Adrenal gland (tissue), 12 donors: Measurements from ENCODE around the gene DOCK8. TPM values are rescaled to one million over a fixed set of nuclear protein-coding genes. Genes with fewer than 3 reads are reported as not detected.
A peak's percentile ranks its signal among the peaks of the same experiment; 100 is the strongest.

Source experiments
- DNase-seq, 7 donors: peaks; one replicate each; pipeline ENCODE4 v3.0.0-alpha.2; 2019 to 2020
- H3K27ac ChIP-seq, 5 donors: fragments of 200-600 bp; sonication (generic) in 4 of 5; 1 replicate in 3 of 5; 2 replicates in 2 of 5; pipeline versions ENCODE4 v1.5.1 to v1.8.0; 2016 to 2020; ENCODE audit warnings: mild to moderate bottlenecking in 1 of 5
- H3K27me3 ChIP-seq: fragments of 200-600 bp; 2 replicates; pipeline ENCODE4 v1.8.0; 2021
- H3K36me3 ChIP-seq, 2 donors: fragments of 200-600 bp; replicated peaks in 1 of 2; 1 replicate in 1 of 2; 2 replicates in 1 of 2; pipeline versions ENCODE4 v1.5.1 to v1.8.0; 2018 to 2022
- H3K4me1 ChIP-seq, 2 donors: fragments of 200-600 bp; replicated peaks in 1 of 2; 1 replicate in 1 of 2; 2 replicates in 1 of 2; pipeline versions ENCODE4 v1.5.1 to v1.8.0; 2018 to 2021
- H3K4me3 ChIP-seq, 4 donors: fragments of 200-600 bp; sonication (generic) in 3 of 4; one replicate each; pipeline ENCODE4 v1.5.1; 2016 to 2018
- H3K9me3 ChIP-seq, 3 donors: fragments of 200-600 bp; sonication (generic) in 1 of 3; replicated peaks in 1 of 3; 1 replicate in 2 of 3; 2 replicates in 1 of 3; pipeline versions ENCODE4 v1.5.1 to v1.8.0; 2016 to 2021
- POLR2A ChIP-seq, 2 donors: fragments of 450-650 bp; IDR thresholded peaks; one replicate each; pipeline ENCODE4 v1.6.1; 2017; ENCODE audit warnings: antibody characterized with exemption in 2 of 2, mild to moderate bottlenecking in 2 of 2, moderate library complexity in 1 of 2
- WGBS, 4 donors: extraction: QIAGEN DNeasy Blood & Tissue Kit in 2 of 4; methylation state at CpG; one replicate each; pipeline versions ENCODE4 v1.1.5 to v1.1.7; 2013 to 2017; 5-methylcytosine and 5-hydroxymethylcytosine counted together
- intact Hi-C, 2 donors: fragments of 100-400 bp; cut with DNase I; formaldehyde crosslinking; loops; one replicate each; pipeline versions ENCODE4 v1.14.1 to v1.15.0; 2022 to 2023
- polyA plus RNA-seq, 3 donors: library from polyadenylated mRNA; stranded (reverse); fragments of 200-250 nt in 2 of 3; fragments of 350-450 nt in 1 of 3; fragmentation: Illumina TruSeq in 1 of 3; extraction: RNeasy Lipid Tissue Mini Kit (QIAGEN cat#74804) in 1 of 3; gene quantifications; one replicate each; pipeline ENCODE4 v1.2.3, GENCODE V29; 2013 to 2014
- total RNA-seq, 9 donors: library from RNA; depleted of rRNA in 4 of 9; stranded (reverse); fragments of >200 nt in 4 of 9; fragments of 120-200 nt in 1 of 9; fragmentation: NEBNext Ultra II Directional in 1 of 9; extraction: Animal tissue kit (Norgen Biotek cat#: 25700) in 1 of 9; gene quantifications; one replicate each; pipeline versions ENCODE4 v1.1.0 to v1.2.4, GENCODE V29; 2013 to 2023
- TF ChIP-seq, protein P1 (sequence below), 6 experiments: fragments of 450-650 bp in 4 of 6; fragments of 200-600 bp in 2 of 6; sonication (generic) in 1 of 6; IDR thresholded peaks; 1 replicate in 5 of 6; 2 replicates in 1 of 6; pipeline versions ENCODE4 v1.5.1 to v1.8.0; 2016 to 2021; ENCODE audit warnings: antibody characterized with exemption in 6 of 6, mild to moderate bottlenecking in 2 of 6, moderate library complexity in 1 of 6
- donor health status: healthy with polysubstance abuse.
- donor health status: Bipolar disorder and iron deficiency.
- donor health status: DM: yes; HTN: yes; CAD: no.
- donor health status: DM: no; HTN: no; CAD: no.
- donor health status: DM: no; HTN: no; CAD: no.
- donor health status: DM: yes; HTN: yes; CAD: no.

DOCK8 gene
- total and polyA plus RNA-seq, 12 donors, result 8.3 to 134 (median 40.5) TPM

DNA sequence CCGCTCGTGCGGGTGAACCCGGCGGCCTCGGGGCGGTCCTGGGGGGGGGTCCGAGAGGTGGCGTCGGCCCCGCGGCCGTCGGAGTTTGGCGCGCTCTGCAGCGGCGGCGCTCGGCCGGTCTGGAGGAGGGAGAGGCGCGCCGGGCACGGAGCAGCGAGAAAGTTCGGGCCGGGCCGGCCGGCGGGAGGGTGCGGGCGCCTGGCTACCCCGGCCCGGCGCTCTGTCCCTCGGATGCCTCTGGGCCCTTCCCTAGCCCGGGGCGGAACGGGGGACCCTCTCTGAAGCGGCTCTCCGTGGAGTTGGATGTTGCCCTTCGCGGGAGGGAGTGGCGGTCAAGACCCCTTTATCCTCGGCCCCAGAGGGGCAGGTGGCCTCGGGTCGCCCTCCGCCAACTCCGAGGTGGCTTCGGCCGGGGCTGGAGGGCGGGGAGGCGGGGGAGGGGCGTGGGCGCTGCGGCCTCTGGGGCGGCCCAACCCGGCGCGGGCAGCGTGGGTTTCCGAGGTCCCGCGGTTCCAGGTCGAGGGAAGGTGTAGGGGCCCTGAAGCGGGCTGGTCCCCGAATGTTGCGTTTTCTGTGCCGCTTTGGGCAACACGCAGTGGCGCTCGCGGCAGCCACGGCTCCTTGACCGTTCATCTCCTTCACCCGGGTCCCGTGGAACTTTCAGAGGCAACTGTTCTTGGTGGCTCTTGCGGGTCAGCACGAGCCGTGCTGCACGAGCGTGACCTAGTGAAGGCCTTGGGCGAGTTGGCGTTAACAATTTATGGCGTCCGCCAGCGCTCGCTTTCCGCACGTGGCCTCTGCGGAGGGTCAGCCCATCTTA is 290.5 kb downstream of the DOCK8 start:
- Histone ChIP-seq H3K4me3 (peak overlapping the region in 2 of 4 donors; percentile 46 to 90), H3K36me3 (no peaks in the 10 kb centered on the region), H3K9me3 (no peaks in the 10 kb centered on the region), H3K27ac (peak overlapping the region in 3 of 5 donors; percentile 70 to 92 (median 76)), H3K4me1 (peaks cover 9 to 15% of the 10 kb centered on the region in 2 donors), H3K27me3 (no peaks in the 10 kb centered on the region)
- TF ChIP-seq, protein P1, sequence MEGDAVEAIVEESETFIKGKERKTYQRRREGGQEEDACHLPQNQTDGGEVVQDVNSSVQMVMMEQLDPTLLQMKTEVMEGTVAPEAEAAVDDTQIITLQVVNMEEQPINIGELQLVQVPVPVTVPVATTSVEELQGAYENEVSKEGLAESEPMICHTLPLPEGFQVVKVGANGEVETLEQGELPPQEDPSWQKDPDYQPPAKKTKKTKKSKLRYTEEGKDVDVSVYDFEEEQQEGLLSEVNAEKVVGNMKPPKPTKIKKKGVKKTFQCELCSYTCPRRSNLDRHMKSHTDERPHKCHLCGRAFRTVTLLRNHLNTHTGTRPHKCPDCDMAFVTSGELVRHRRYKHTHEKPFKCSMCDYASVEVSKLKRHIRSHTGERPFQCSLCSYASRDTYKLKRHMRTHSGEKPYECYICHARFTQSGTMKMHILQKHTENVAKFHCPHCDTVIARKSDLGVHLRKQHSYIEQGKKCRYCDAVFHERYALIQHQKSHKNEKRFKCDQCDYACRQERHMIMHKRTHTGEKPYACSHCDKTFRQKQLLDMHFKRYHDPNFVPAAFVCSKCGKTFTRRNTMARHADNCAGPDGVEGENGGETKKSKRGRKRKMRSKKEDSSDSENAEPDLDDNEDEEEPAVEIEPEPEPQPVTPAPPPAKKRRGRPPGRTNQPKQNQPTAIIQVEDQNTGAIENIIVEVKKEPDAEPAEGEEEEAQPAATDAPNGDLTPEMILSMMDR (IDR thresholded peaks at IDR 0.05), result no peak
- peak in 1 of 2 donors; percentile 22 for TF ChIP-seq POLR2A (IDR thresholded peaks at IDR 0.05)
- intact Hi-C loops, result no loop called here
- 1 to 7% (median 1%) methylated on average over 3 to 92 of the region's 92 CpGs for WGBS, 4 donors
- peak; percentile 17 to 60 (median 42) for DNase-seq

DNA sequence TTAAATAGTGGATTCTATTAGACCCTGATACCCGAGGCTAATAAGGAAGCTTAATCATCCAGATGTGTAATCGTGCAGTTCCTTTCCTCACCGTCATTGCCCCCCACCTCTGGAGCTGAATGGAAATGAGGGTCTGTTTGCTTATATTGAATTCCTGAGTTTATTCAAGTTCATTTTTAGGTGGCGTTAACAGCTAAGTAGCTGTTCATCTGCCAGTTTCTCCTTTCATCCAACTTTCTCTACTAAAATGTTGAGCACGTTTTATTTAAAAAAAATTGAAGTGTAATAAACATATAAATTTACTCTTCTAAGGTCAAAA is 291.0 kb downstream of the DOCK8 start:
- peak overlapping the region in 2 of 4 donors; percentile 46 to 90 for H3K4me3 ChIP-seq
- H3K9me3 ChIP-seq, result no peaks in the 10 kb centered on the region
- H3K4me1 ChIP-seq, result peaks cover 9 to 15% of the 10 kb centered on the region in 2 donors
- no peaks in the 10 kb centered on the region for H3K36me3 ChIP-seq
- no peaks in the 10 kb centered on the region for H3K27me3 ChIP-seq
- no peak for DNase-seq
- intact Hi-C loops, result no loop called here
- no peak overlapping the region for H3K27ac ChIP-seq
- WGBS, 4 donors, result 28 to 32% (median 30%) methylated on average over 5 of the region's 5 CpGs
- TF ChIP-seq, protein P1 (IDR thresholded peaks at IDR 0.05), result peak in 1 of 6 experiments; percentile 13
- TF ChIP-seq POLR2A (IDR thresholded peaks at IDR 0.05), result no peak

DNA sequence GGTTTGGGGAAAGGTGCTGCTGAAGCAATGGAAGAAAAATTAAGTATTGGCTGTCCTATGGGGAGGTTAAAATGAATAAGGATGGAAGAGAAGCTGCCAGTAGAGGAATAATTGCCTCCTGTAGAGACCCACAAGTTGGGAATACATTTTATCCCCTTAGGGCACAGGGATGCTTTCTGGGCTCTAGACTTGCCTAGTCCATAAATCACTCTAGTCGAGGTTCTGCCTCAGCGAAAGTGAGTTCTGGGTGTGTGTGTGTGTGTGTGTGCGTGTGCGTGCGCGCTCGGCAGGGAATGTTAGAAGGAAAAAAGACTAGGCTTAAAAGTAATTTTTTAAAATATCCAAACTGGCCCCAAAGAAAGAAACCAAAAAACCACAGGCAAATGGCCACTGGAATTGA is 291.6 kb downstream of the DOCK8 start:
- DNase-seq, result no peak
- Histone ChIP-seq H3K9me3 (no peaks in the 10 kb centered on the region), H3K27me3 (no peaks in the 10 kb centered on the region), H3K4me3 (no peak overlapping the region), H3K4me1 (peaks cover 9 to 15% of the 10 kb centered on the region in 2 donors), H3K36me3 (no peaks in the 10 kb centered on the region), H3K27ac (no peak overlapping the region)
- WGBS, 4 donors, result 87 to 89% (median 88%) methylated on average over 7 of the region's 7 CpGs
- intact Hi-C loops, result no loop called here
- TF ChIP-seq, protein P1 (IDR thresholded peaks at IDR 0.05), result no peak
- no peak for TF ChIP-seq POLR2A (IDR thresholded peaks at IDR 0.05)

DNA sequence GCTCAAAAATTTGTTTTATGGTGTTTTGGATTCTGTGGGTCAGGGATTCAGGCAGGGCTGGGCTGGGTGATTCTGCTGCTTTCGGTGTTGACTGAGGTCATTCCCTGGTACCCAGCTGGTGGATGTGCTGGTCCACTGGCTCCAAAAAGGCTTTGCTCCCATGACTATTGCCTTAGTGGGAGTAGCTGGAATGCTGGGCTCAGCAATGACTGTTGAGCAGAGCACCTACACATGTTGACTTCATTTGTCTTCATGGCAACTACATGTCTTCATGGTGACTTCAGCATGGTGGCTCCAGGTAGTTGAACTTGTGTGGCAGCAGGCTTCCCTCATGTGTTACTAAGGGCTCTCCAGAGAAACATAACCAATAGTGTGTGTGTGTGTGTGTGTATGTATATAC is 297.2 kb downstream of the DOCK8 start:
- Histone ChIP-seq H3K9me3 (no peaks in the 10 kb centered on the region), H3K36me3 (no peaks in the 10 kb centered on the region), H3K27ac (no peak overlapping the region), H3K4me1 (no peaks in the 10 kb centered on the region), H3K4me3 (no peak overlapping the region), H3K27me3 (no peaks in the 10 kb centered on the region)
- no peak for DNase-seq
- intact Hi-C loops, result no loop called here
- 45 to 100% (median 75%) methylated on average over 1 of the region's 1 CpG for WGBS, 4 donors
- TF ChIP-seq, protein P1 (IDR thresholded peaks at IDR 0.05), result no peak
- no peak for TF ChIP-seq POLR2A (IDR thresholded peaks at IDR 0.05)
